Esophagus squamous epithelium (tissue), 5 donors: ENCODE data around the gene SCAF11. TPM values are rescaled to one million over a fixed set of nuclear protein-coding genes. Genes with fewer than 3 reads are reported as not detected.

ENCODE experiments used
- DNase-seq: peaks from one replicate; lab custom pipeline; 2025; lab: John Stamatoyannopoulos, UW
- H3K27ac ChIP-seq, 4 donors: fragments of 200-600 bp; sonication (generic); one replicate each; pipeline ENCODE4 v1.5.1; 2016 to 2019; ENCODE audit warnings: mild to moderate bottlenecking in 1 of 4
- H3K27me3 ChIP-seq, 4 donors: fragments of 200-600 bp; sonication (generic); 1 replicate in 3 of 4; 2 replicates in 1 of 4; pipeline versions ENCODE4 v1.5.1 to v1.6.0; 2017 to 2021; ENCODE audit warnings: antibody characterized with exemption in 1 of 4
- H3K36me3 ChIP-seq, 3 donors: fragments of 200-600 bp; sonication (generic); one replicate each; pipeline ENCODE4 v1.5.1; 2016 to 2019
- H3K4me1 ChIP-seq, 3 donors: fragments of 200-600 bp; sonication (generic); one replicate each; pipeline ENCODE4 v1.5.1; 2017 to 2019
- H3K4me3 ChIP-seq, 4 donors: fragments of 200-600 bp; sonication (generic); 1 replicate in 3 of 4; 2 replicates in 1 of 4; pipeline ENCODE4 v1.5.1; 2016 to 2019; ENCODE audit warnings: mild to moderate bottlenecking in 2 of 4, moderate library complexity in 1 of 4
- H3K9me3 ChIP-seq, 3 donors: fragments of 200-600 bp; sonication (generic); one replicate each; pipeline ENCODE4 v1.5.1; 2016 to 2019
- CTCF ChIP-seq, 6 experiments: fragments of 450-650 bp in 4 of 6; fragments of 200-600 bp in 2 of 6; sonication (generic) in 2 of 6; IDR thresholded peaks; one replicate each; pipeline ENCODE4 v1.5.1; 2016 to 2019; ENCODE audit warnings: antibody characterized with exemption in 6 of 6, mild to moderate bottlenecking in 4 of 6, moderate library complexity in 4 of 6
- POLR2A ChIP-seq, 4 donors: fragments of 450-650 bp; IDR thresholded peaks; one replicate each; pipeline ENCODE4 v1.6.1; 2017; ENCODE audit warnings: antibody characterized with exemption in 4 of 4, mild to moderate bottlenecking in 4 of 4, moderate library complexity in 3 of 4
- WGBS, 2 donors: methylation state at CpG; one replicate each; pipeline ENCODE4 v1.1.5; 2018; 5-methylcytosine and 5-hydroxymethylcytosine counted together
- intact Hi-C: fragments of 100-400 bp; cut with DNase I; formaldehyde crosslinking; loops from one replicate; pipeline ENCODE4 v1.15.0; 2022
- total RNA-seq, 4 donors: library from RNA; depleted of rRNA; stranded (reverse); fragments of >200 nt; gene quantifications; one replicate each; pipeline ENCODE4 v1.1.0, GENCODE V29; 2016
- donor health status: DM: yes; HTN: yes; CAD: no.

Gene SCAF11
- total RNA-seq, 4 donors from 2014 or later: 65.9 to 123 (median 101) TPM

- Histone ChIP-seq H3K4me3 (no peak overlapping the region), H3K4me1 (peaks cover 0 to 3% (median 0%) of the 10 kb centered on the region in 3 donors), H3K36me3 (peaks cover 0 to 36% (median 8%) of the 10 kb centered on the region in 3 donors), H3K9me3 (no peaks in the 10 kb centered on the region), H3K27me3 (no peaks in the 10 kb centered on the region), H3K27ac (no peak overlapping the region)
- WGBS, 2 donors: 75 to 86% methylated on average over 2 of the region's 2 CpGs
- TF ChIP-seq CTCF (IDR thresholded peaks at IDR 0.05) (no peak), POLR2A (IDR thresholded peaks at IDR 0.05) (no peak)
- intact Hi-C loops: no loop called here
- no peak for DNase-seq
Observed at GRCh38 chr12:45915405-45915804, 75.0 kb downstream of the SCAF11 start.

GRCh38 chr12:45914090-45914489 is 76.3 kb downstream of the SCAF11 start:
- peaks cover 0 to 23% (median 8%) of the 10 kb centered on the region in 3 donors for H3K36me3 ChIP-seq
- no peaks in the 10 kb centered on the region for H3K9me3 ChIP-seq
- WGBS, 2 donors: 25 to 71% methylated on average over 1 of the region's 1 CpG
- H3K4me1 ChIP-seq: peaks cover 0 to 3% (median 0%) of the 10 kb centered on the region in 3 donors
- no peak overlapping the region for H3K4me3 ChIP-seq
- no peak overlapping the region for H3K27ac ChIP-seq
- DNase-seq: no peak
- no peaks in the 10 kb centered on the region for H3K27me3 ChIP-seq
- TF ChIP-seq CTCF (IDR thresholded peaks at IDR 0.05): no peak
- TF ChIP-seq POLR2A (IDR thresholded peaks at IDR 0.05): no peak
- intact Hi-C loops: no loop called here

GRCh38 chr12:45913631-45914030 is 76.7 kb downstream of the SCAF11 start:
- intact Hi-C loops: no loop called here
- no peak for DNase-seq
- H3K36me3 ChIP-seq: peaks cover 0 to 19% (median 6%) of the 10 kb centered on the region in 3 donors
- 43 to 52% methylated on average over 2 of the region's 2 CpGs for WGBS, 2 donors
- no peak overlapping the region for H3K4me3 ChIP-seq
- H3K9me3 ChIP-seq: no peaks in the 10 kb centered on the region
- H3K27ac ChIP-seq: no peak overlapping the region
- TF ChIP-seq POLR2A (IDR thresholded peaks at IDR 0.05): no peak
- TF ChIP-seq CTCF (IDR thresholded peaks at IDR 0.05): no peak
- peaks cover 0 to 3% (median 0%) of the 10 kb centered on the region in 3 donors for H3K4me1 ChIP-seq
- no peaks in the 10 kb centered on the region for H3K27me3 ChIP-seq

GRCh38 chr12:45912774-45913173 is 77.6 kb downstream of the SCAF11 start:
- Histone ChIP-seq H3K4me1 (peaks cover 0 to 3% (median 0%) of the 10 kb centered on the region in 3 donors), H3K9me3 (no peaks in the 10 kb centered on the region), H3K4me3 (no peak overlapping the region), H3K36me3 (peaks cover 0 to 15% (median 0%) of the 10 kb centered on the region in 3 donors), H3K27me3 (no peaks in the 10 kb centered on the region), H3K27ac (no peak overlapping the region)
- TF ChIP-seq CTCF (IDR thresholded peaks at IDR 0.05): no peak
- no peak for TF ChIP-seq POLR2A (IDR thresholded peaks at IDR 0.05)
- intact Hi-C loops: no loop called here
- no peak for DNase-seq
- WGBS, 2 donors: 43 to 54% methylated on average over 3 of the region's 3 CpGs

- DNase-seq: no peak
- Histone ChIP-seq H3K4me1 (peaks cover 0 to 3% (median 0%) of the 10 kb centered on the region in 3 donors), H3K27me3 (no peaks in the 10 kb centered on the region), H3K9me3 (no peaks in the 10 kb centered on the region), H3K4me3 (no peak overlapping the region), H3K36me3 (peaks cover 0 to 27% (median 4%) of the 10 kb centered on the region in 3 donors), H3K27ac (no peak overlapping the region)
- intact Hi-C loops: no loop called here
- WGBS, 2 donors: 41 to 53% methylated on average over 4 of the region's 4 CpGs
- TF ChIP-seq CTCF (IDR thresholded peaks at IDR 0.05): no peak
Observed at GRCh38 chr12:45909041-45909713, 81.2 kb downstream of the SCAF11 start.
